HCT116 (cell line): ENCODE results near the gene JAM3.

Experiments
- CEBPB ChIP-seq: IDR thresholded peaks from 2 replicates; pipeline ENCODE4 v1.6.1; 2012; ENCODE audit warnings: low read depth
- CTCF ChIP-seq, 3 experiments: fragments of 200-600 bp in 1 of 3; sonication (generic) in 1 of 3; IDR thresholded peaks in 2 of 3; conservative IDR thresholded peaks in 1 of 3; 2 replicates each; pipeline ENCODE4 v1.5.1; 2012 to 2017; ENCODE audit warnings: low read depth in 2 of 3, low read length in 2 of 3, antibody characterized with exemption in 1 of 3, borderline replicate concordance in 1 of 3, control low read depth in 1 of 3, mild to moderate bottlenecking in 1 of 3, mixed read lengths in 1 of 3, mixed run types in 1 of 3, moderate library complexity in 1 of 3; ENCODE audit not compliant: insufficient read depth in 1 of 3
- EGR1 ChIP-seq: IDR thresholded peaks from 2 replicates; pipeline ENCODE4 v1.6.1; 2012; ENCODE audit warnings: low read depth
- EZH2 ChIP-seq: fragments of 200-600 bp; sonication (generic); IDR thresholded peaks from 2 replicates; pipeline ENCODE4 v1.6.1; 2017; ENCODE audit warnings: antibody characterized with exemption, mixed run types
- MAX ChIP-seq: IDR thresholded peaks from 2 replicates; pipeline ENCODE4 v1.6.1; 2012
- POLR2AphosphoS5 ChIP-seq: IDR thresholded peaks from 2 replicates; pipeline ENCODE4 v1.6.1; 2011; ENCODE audit warnings: mild to moderate bottlenecking, low read depth, low read length, moderate library complexity
- REST ChIP-seq: IDR thresholded peaks from 2 replicates; pipeline ENCODE4 v1.6.1; 2012; ENCODE audit warnings: low read depth
- SIN3A ChIP-seq: IDR thresholded peaks from 2 replicates; pipeline ENCODE4 v1.6.1; 2012; ENCODE audit warnings: low read depth
- YY1 ChIP-seq: IDR thresholded peaks from 2 replicates; pipeline ENCODE4 v1.6.1; 2011; ENCODE audit warnings: low read length, low read depth, moderate library complexity, mild to moderate bottlenecking; ENCODE audit not compliant: insufficient replicate concordance; ENCODE audit errors: extremely low read depth
- ZBTB33 ChIP-seq: IDR thresholded peaks from 2 replicates; pipeline ENCODE4 v1.6.1; 2011; ENCODE audit warnings: mild to moderate bottlenecking, low read length, moderate library complexity; ENCODE audit not compliant: insufficient replicate concordance; ENCODE audit errors: extremely low read depth
- ZFX ChIP-seq: fragments of 450-650 bp; IDR thresholded peaks from 2 replicates; pipeline ENCODE4 v1.6.1; 2017
- ZNF274 ChIP-seq: fragments of 200-500 bp; sonication (Bioruptor generic); IDR thresholded peaks from 2 replicates; pipeline ENCODE4 v1.6.1; 2014; ENCODE audit warnings: mild to moderate bottlenecking, low read depth, low read length, inconsistent platforms

GRCh38 chr11:134065381-134065780 lies 3.5 kb upstream of the JAM3 start:
- TF ChIP-seq CTCF (IDR thresholded peaks at IDR 0.05 in 2 of 3, conservative IDR thresholded peaks at IDR 0.05 in 1 of 3; ENCODE audit: borderline replicate concordance in 1 of 3, insufficient read depth in 1 of 3, low read depth in 2 of 3, low read length in 2 of 3) (no peak), ZFX (no peak), ZBTB33 (no peak), ZNF274 (no peak), EGR1 (no peak), SIN3A (no peak), POLR2AphosphoS5 (no peak), MAX (no peak), EZH2 (no peak), REST (no peak), YY1 (no peak), CEBPB (no peak)
